K562 (cell line): Measurements from ENCODE around the gene PLEKHA6. TPM values are rescaled to one million over a fixed set of nuclear protein-coding genes. Genes with fewer than 3 reads are reported as not detected.

ENCODE experiments used
- CHD1 ChIP-seq: fragments of 200-600 bp; sonication (generic); IDR thresholded peaks from one replicate; pipeline ENCODE4 v1.6.1; 2012; ENCODE audit warnings: mild to moderate bottlenecking, moderate library complexity, low read length, inconsistent platforms
- EZH2 ChIP-seq: IDR thresholded peaks from 2 replicates; pipeline ENCODE4 v1.6.1; 2012; ENCODE audit warnings: low read depth, mild to moderate bottlenecking, inconsistent platforms, low read length, borderline replicate concordance
- HOXB6 ChIP-seq: fragments of 250-450 bp; sonication (Bioruptor Pico); IDR thresholded peaks from 2 replicates; pipeline ENCODE4 v1.5.1; 2022; ENCODE audit warnings: mild to moderate bottlenecking, borderline replicate concordance
- KAT7 ChIP-seq: sonication (generic); formaldehyde crosslinking; IDR thresholded peaks from 2 replicates; pipeline ENCODE4 v1.8.0; 2022; ENCODE audit warnings: missing genetic modification reagents, mild to moderate bottlenecking, borderline replicate concordance
- NCOA2 ChIP-seq, 2 experiments: fragments of 450-650 bp; IDR thresholded peaks; 2 replicates each; pipeline ENCODE4 v1.6.1; 2018; ENCODE audit warnings: mild to moderate bottlenecking in 2 of 2, moderate library complexity in 1 of 2; ENCODE audit not compliant: partially characterized antibody in 2 of 2
- NFIC ChIP-seq: fragments of 450-650 bp; IDR thresholded peaks from 2 replicates; pipeline ENCODE4 v1.6.1; 2017; ENCODE audit warnings: mild to moderate bottlenecking, inconsistent platforms
- RERE ChIP-seq: sonication (generic); formaldehyde crosslinking; IDR thresholded peaks from 2 replicates; pipeline ENCODE4 v1.8.0; 2023; ENCODE audit warnings: missing genetic modification reagents, mild to moderate bottlenecking, borderline replicate concordance
- SNAPC5 ChIP-seq: fragments of 250-450 bp; sonication (Bioruptor Pico); IDR thresholded peaks from 2 replicates; pipeline ENCODE4 v1.8.0; 2021; ENCODE audit warnings: moderate library complexity, mild to moderate bottlenecking, inconsistent platforms
- TAF9B ChIP-seq: fragments of 450-650 bp; IDR thresholded peaks from 2 replicates; pipeline ENCODE4 v1.6.1; 2018; ENCODE audit warnings: mild to moderate bottlenecking; ENCODE audit not compliant: partially characterized antibody
- VEZF1 ChIP-seq: fragments of 200-800 bp; sonication (Bioruptor generic); IDR thresholded peaks from 2 replicates; pipeline ENCODE4 v1.6.1; 2017; ENCODE audit warnings: missing genetic modification characterization, missing compliant biosample characterization
- ZBTB7A ChIP-seq: IDR thresholded peaks from 2 replicates; pipeline ENCODE4 v1.6.1; 2011; ENCODE audit warnings: low read depth, mild to moderate bottlenecking, low read length, moderate library complexity, borderline replicate concordance; ENCODE audit not compliant: control insufficient read depth
- ZNF134 ChIP-seq: fragments of 250-450 bp; sonication (Bioruptor Pico); conservative IDR thresholded peaks from 2 replicates; pipeline ENCODE4 v1.4.0; 2020
- ZNF431 ChIP-seq: sonication (generic); formaldehyde crosslinking; IDR thresholded peaks from 2 replicates; pipeline ENCODE4 v1.8.0; 2022; ENCODE audit warnings: mild to moderate bottlenecking, missing genetic modification reagents
- polyA plus RNA-seq, 8 experiments: library from polyadenylated mRNA; depleted of rRNA in 4 of 8; stranded (reverse) in 5 of 8; unstranded in 3 of 8; fragments of >200 nt; fragmentation: Nextera tagmentation in 2 of 8; fragmentation: Illumina TruSeq in 1 of 8; extraction: Ambion mirVana in 2 of 8; extraction: Trizol in 1 of 8; gene quantifications; 2 replicates each; pipeline versions ENCODE4 v1.2.1 to v1.2.3, GENCODE V29; 2011 to 2014; ENCODE audit warnings: inconsistent platforms in 1 of 8, missing spikeins in 1 of 8
- total RNA-seq, 7 experiments: library from RNA; depleted of rRNA in 6 of 7; stranded (reverse); fragments of >200 nt in 6 of 7; fragmentation: Illumina TruSeq in 2 of 7; extraction: Trizol in 2 of 7; gene quantifications; 2 replicates each; pipeline versions ENCODE4 v1.2.1 to v1.2.3, GENCODE V29; 2011 to 2021; ENCODE audit warnings: low replicate concordance in 1 of 7
- TF ChIP-seq, protein P1 (sequence below): sonication (generic); formaldehyde crosslinking; IDR thresholded peaks from 2 replicates; pipeline ENCODE4 v1.8.1; 2022; ENCODE audit warnings: missing genetic modification reagents
- TF ChIP-seq, protein P2 (sequence below): fragments of 250-450 bp; sonication (Bioruptor Pico); IDR thresholded peaks from 2 replicates; pipeline ENCODE4 v1.8.0; 2022; ENCODE audit warnings: inconsistent platforms
- TF ChIP-seq, protein P3 (sequence below): fragments of 450-650 bp; formaldehyde crosslinking; IDR thresholded peaks from 2 replicates; pipeline ENCODE4 v1.4.0; 2022; ENCODE audit warnings: missing genetic modification characterization

PLEKHA6 gene
- total and polyA plus RNA-seq, 9 of the 15 experiments (the other 6 are each of a cell fraction or from before 2014, with no cell fraction given): under 0.01 to 0.33 (median 0.01) TPM; not detected in 4

- peak; percentile 92 for TF ChIP-seq VEZF1 (CRISPR knock-in tag)
- TF ChIP-seq, protein P1, sequence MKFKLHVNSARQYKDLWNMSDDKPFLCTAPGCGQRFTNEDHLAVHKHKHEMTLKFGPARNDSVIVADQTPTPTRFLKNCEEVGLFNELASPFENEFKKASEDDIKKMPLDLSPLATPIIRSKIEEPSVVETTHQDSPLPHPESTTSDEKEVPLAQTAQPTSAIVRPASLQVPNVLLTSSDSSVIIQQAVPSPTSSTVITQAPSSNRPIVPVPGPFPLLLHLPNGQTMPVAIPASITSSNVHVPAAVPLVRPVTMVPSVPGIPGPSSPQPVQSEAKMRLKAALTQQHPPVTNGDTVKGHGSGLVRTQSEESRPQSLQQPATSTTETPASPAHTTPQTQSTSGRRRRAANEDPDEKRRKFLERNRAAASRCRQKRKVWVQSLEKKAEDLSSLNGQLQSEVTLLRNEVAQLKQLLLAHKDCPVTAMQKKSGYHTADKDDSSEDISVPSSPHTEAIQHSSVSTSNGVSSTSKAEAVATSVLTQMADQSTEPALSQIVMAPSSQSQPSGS (CRISPR knock-in tag): peak; percentile 90; the same call in 1 of the 2 replicates
- no peak for TF ChIP-seq KAT7 (CRISPR knock-in tag)
- no peak for TF ChIP-seq ZNF134 (CRISPR knock-in tag)
- no peak for TF ChIP-seq ZNF431 (CRISPR knock-in tag)
- no peak for TF ChIP-seq NCOA2 (IDR thresholded peaks at IDR 0.05; ENCODE audit: partially characterized antibody in 2 of 2)
- no peak for TF ChIP-seq EZH2
- TF ChIP-seq HOXB6 (CRISPR knock-in tag): no peak
- TF ChIP-seq SNAPC5 (CRISPR knock-in tag): no peak
- TF ChIP-seq, protein P2, sequence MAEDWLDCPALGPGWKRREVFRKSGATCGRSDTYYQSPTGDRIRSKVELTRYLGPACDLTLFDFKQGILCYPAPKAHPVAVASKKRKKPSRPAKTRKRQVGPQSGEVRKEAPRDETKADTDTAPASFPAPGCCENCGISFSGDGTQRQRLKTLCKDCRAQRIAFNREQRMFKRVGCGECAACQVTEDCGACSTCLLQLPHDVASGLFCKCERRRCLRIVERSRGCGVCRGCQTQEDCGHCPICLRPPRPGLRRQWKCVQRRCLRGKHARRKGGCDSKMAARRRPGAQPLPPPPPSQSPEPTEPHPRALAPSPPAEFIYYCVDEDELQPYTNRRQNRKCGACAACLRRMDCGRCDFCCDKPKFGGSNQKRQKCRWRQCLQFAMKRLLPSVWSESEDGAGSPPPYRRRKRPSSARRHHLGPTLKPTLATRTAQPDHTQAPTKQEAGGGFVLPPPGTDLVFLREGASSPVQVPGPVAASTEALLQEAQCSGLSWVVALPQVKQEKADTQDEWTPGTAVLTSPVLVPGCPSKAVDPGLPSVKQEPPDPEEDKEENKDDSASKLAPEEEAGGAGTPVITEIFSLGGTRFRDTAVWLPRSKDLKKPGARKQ (CRISPR knock-in tag): no peak
- TF ChIP-seq TAF9B: no peak
- no peak for TF ChIP-seq CHD1
- no peak for TF ChIP-seq RERE (CRISPR knock-in tag)
- TF ChIP-seq, protein P3, sequence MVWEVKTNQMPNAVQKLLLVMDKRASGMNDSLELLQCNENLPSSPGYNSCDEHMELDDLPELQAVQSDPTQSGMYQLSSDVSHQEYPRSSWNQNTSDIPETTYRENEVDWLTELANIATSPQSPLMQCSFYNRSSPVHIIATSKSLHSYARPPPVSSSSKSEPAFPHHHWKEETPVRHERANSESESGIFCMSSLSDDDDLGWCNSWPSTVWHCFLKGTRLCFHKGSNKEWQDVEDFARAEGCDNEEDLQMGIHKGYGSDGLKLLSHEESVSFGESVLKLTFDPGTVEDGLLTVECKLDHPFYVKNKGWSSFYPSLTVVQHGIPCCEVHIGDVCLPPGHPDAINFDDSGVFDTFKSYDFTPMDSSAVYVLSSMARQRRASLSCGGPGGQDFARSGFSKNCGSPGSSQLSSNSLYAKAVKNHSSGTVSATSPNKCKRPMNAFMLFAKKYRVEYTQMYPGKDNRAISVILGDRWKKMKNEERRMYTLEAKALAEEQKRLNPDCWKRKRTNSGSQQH (CRISPR knock-in tag): peak; percentile 87; the same call in 1 of the 2 replicates
- TF ChIP-seq ZBTB7A: no peak
- TF ChIP-seq NFIC: peak; percentile 49
Measured at GRCh38 chr1:204177133-204177532, 182.6 kb downstream of the PLEKHA6 start (continued).
